Endothelial cell of umbilical vein (primary cell): Measurements from ENCODE around the gene CXCR2. TPM values are rescaled to one million over a fixed set of nuclear protein-coding genes. Genes with fewer than 3 reads are reported as not detected.

Experiments used
- BruUV-seq: library from RNA; stranded (reverse); fragments of 400-500 nt; replicated peaks from 2 replicates; lab custom pipeline; 2021; lab: Mats Ljungman, UMichigan
- CTCF ChIA-PET: fragments of 300-600, 350-600 bp; sonication (Branson Sonifier 250); formaldehyde crosslinking; loops from one replicate; lab custom pipeline; 2021; ENCODE audit warnings: antibody characterized with exemption, inconsistent platforms; lab: Charles Lee
- POLR2A ChIA-PET: fragments of 300-600, 350-600 bp; sonication (Branson Sonifier 250); formaldehyde crosslinking; loops from one replicate; lab custom pipeline; 2021; ENCODE audit warnings: antibody characterized with exemption, inconsistent platforms; lab: Charles Lee
- DNase-seq: peaks from one replicate; pipeline ENCODE4 v3.0.0-alpha.2; 2011; ENCODE audit warnings: low read depth, low spot score
- FAIRE-seq: peaks from 2 replicates; lab custom pipeline; 2011; peaks lifted over from hg19 to GRCh38; lab: Jason Lieb, UNC
- H2AFZ ChIP-seq: 2 replicates; pipeline ENCODE4 v1.6.0; 2012; ENCODE audit warnings: low read depth, low read length, control low read depth, inconsistent platforms
- H3K27ac ChIP-seq: 2 replicates; pipeline ENCODE4 v1.5.1; 2011; ENCODE audit warnings: low read depth, mild to moderate bottlenecking, control low read depth, low read length, moderate library complexity; ENCODE audit not compliant: insufficient read depth
- H3K27me3 ChIP-seq, 2 experiments: 2 replicates each; pipeline versions ENCODE4 v1.6.0 to v1.6.1; 2011; ENCODE audit warnings: low read length in 2 of 2, mixed read lengths in 1 of 2; ENCODE audit not compliant: control insufficient read depth in 2 of 2, insufficient read depth in 2 of 2
- H3K36me3 ChIP-seq, 2 experiments: 2 replicates in 1 of 2; 3 replicates in 1 of 2; pipeline ENCODE4 v1.5.1; 2011; ENCODE audit warnings: low read length in 2 of 2, mild to moderate bottlenecking in 1 of 2, moderate library complexity in 1 of 2; ENCODE audit not compliant: control insufficient read depth in 2 of 2, insufficient read depth in 2 of 2; ENCODE audit errors: extremely low read depth in 1 of 2
- H3K4me1 ChIP-seq: 3 replicates; pipeline ENCODE4 v1.5.1; 2011; ENCODE audit warnings: mild to moderate bottlenecking, low read length; ENCODE audit not compliant: control insufficient read depth, insufficient read depth; ENCODE audit errors: extremely low read depth
- H3K4me2 ChIP-seq: 2 replicates; pipeline ENCODE4 v1.6.1; 2011; ENCODE audit warnings: low read length, control low read depth, mixed read lengths; ENCODE audit not compliant: insufficient read depth
- H3K4me3 ChIP-seq, 3 experiments: fragments of 200-600 bp in 1 of 3; sonication (generic), shearing (Covaris generic) in 1 of 3; replicated peaks in 1 of 3; 2 replicates each; pipeline ENCODE4 v1.5.1; 2011 to 2016; ENCODE audit warnings: control low read depth in 3 of 3, low read length in 3 of 3, mild to moderate bottlenecking in 2 of 3, inconsistent platforms in 1 of 3, low read depth in 1 of 3, moderate library complexity in 1 of 3; ENCODE audit not compliant: insufficient read depth in 1 of 3
- H3K79me2 ChIP-seq: 2 replicates; pipeline ENCODE4 v1.6.0; 2012; ENCODE audit warnings: low read length, inconsistent platforms; ENCODE audit not compliant: control insufficient read depth, insufficient read depth
- H3K9ac ChIP-seq: replicated peaks from 2 replicates; pipeline ENCODE3; 2011; ENCODE audit warnings: low read length, control low read depth; ENCODE audit not compliant: insufficient read depth; ENCODE audit errors: extremely low read depth
- H3K9me1 ChIP-seq: replicated peaks from 3 replicates; pipeline ENCODE4 v1.6.0; 2011; ENCODE audit warnings: mild to moderate bottlenecking, low read length; ENCODE audit not compliant: control insufficient read depth, insufficient read depth; ENCODE audit errors: extremely low read depth
- H3K9me3 ChIP-seq: replicated peaks from 2 replicates; pipeline ENCODE4 v1.5.1; 2012; ENCODE audit warnings: low read length, inconsistent platforms; ENCODE audit not compliant: control insufficient read depth, insufficient read depth
- H4K20me1 ChIP-seq: replicated peaks from 2 replicates; pipeline ENCODE3; 2011; ENCODE audit warnings: mild to moderate bottlenecking, low read length; ENCODE audit not compliant: control insufficient read depth, insufficient read depth; ENCODE audit errors: extremely low read depth
- EZH2 ChIP-seq: IDR thresholded peaks from 2 replicates; pipeline ENCODE4 v1.6.1; 2012; ENCODE audit warnings: borderline replicate concordance, low read depth, mild to moderate bottlenecking, moderate library complexity, low read length, inconsistent platforms; ENCODE audit not compliant: severe bottlenecking
- FOS ChIP-seq: IDR thresholded peaks from 2 replicates; pipeline ENCODE4 v1.6.1; 2011; ENCODE audit warnings: mild to moderate bottlenecking, low read length, moderate library complexity, borderline replicate concordance; ENCODE audit not compliant: insufficient read depth
- GATA2 ChIP-seq: IDR thresholded peaks from 2 replicates; pipeline ENCODE4 v1.7.0; 2011; ENCODE audit warnings: low read depth, mild to moderate bottlenecking, moderate library complexity, mixed read lengths, low read length; ENCODE audit not compliant: insufficient read length, insufficient read depth
- JUN ChIP-seq: IDR thresholded peaks from 2 replicates; pipeline ENCODE4 v1.6.1; 2011; ENCODE audit warnings: borderline replicate concordance, low read depth; ENCODE audit not compliant: insufficient read length, insufficient read depth
- MYC ChIP-seq: IDR thresholded peaks from one replicate; pipeline ENCODE4 v1.6.1; 2011; ENCODE audit warnings: mild to moderate bottlenecking, low read depth, low read length
- POLR2A ChIP-seq: IDR thresholded peaks from 2 replicates; pipeline ENCODE4 v1.6.1; 2012; ENCODE audit warnings: low read depth, mild to moderate bottlenecking, control low read depth, low read length
- POLR2AphosphoS5 ChIP-seq: IDR thresholded peaks from 2 replicates; pipeline ENCODE4 v1.6.1; 2012; ENCODE audit warnings: low read depth, mild to moderate bottlenecking, control low read depth, low read length, moderate library complexity; ENCODE audit not compliant: insufficient read depth
- dilution Hi-C: fragments of 300-500 bp; cut with MboI; formaldehyde crosslinking; loops from one replicate; pipeline ENCODE4 v1.15.0; 2019; ENCODE audit warnings: low sequenced_read_pairs; ENCODE audit not compliant: extremely low pct_ligation_motif_present
- intact Hi-C: fragments of 100-400 bp; cut with micrococcal nuclease; formaldehyde crosslinking; loops from one replicate; pipeline ENCODE4 v1.10.0; 2022
- polyA plus RNA-seq, 4 experiments: library from polyadenylated mRNA; depleted of rRNA in 3 of 4; stranded (reverse) in 3 of 4; unstranded in 1 of 4; fragments of >200 nt; gene quantifications; 2 replicates each; pipeline versions ENCODE4 v1.2.1 to v1.2.3, GENCODE V29; 2011 to 2012; ENCODE audit warnings: missing spikeins in 1 of 4
- total RNA-seq: library from RNA; stranded (reverse); gene quantifications from 2 replicates; pipeline ENCODE4 v1.2.3, GENCODE V29; 2021
- TF ChIP-seq, protein P1 (sequence below): IDR thresholded peaks from 2 replicates; pipeline ENCODE4 v1.6.1; 2011; ENCODE audit not compliant: insufficient read depth, insufficient read length
- TF ChIP-seq, protein P2 (sequence below), 2 donors: IDR thresholded peaks; 1 replicate in 1 of 2; 2 replicates in 1 of 2; pipeline ENCODE4 v1.5.1; 2011; ENCODE audit warnings: low read length in 2 of 2, mild to moderate bottlenecking in 2 of 2, moderate library complexity in 2 of 2, control low read depth in 1 of 2, inconsistent platforms in 1 of 2, low read depth in 1 of 2; ENCODE audit not compliant: insufficient read depth in 1 of 2; ENCODE audit errors: extremely low read depth in 1 of 2

The CXCR2 gene
- total and polyA plus RNA-seq, 2 donors (not counting 3 experiments of a cell fraction or from before 2014, with no cell fraction given): not detected

DNA sequence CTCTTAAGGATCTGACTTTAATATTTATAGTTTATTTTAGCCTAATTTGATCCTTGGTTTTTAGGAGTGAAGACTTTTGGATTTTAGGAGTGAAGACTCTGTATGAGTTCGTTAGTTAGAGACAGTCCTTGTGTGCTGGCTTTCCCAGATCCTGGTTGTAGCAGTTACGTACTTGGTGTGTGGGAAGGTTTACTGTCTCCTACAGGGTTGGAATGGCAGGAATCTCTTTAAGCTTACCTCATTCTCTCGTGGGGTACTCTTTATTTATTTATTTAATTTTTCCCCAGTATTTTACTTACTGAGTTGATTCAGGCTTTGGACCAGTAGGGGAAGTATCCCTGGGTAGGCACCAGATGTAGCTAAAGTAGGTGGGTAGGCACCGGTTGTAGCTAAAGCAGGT, 1.8 kb upstream of the CXCR2 start:
- BruUV-seq: no TSS peak
- POLR2A ChIA-PET: no interaction called here
- Histone ChIP-seq H3K4me1 (no peaks in the 10 kb centered on the region), H3K36me3 (no peaks in the 10 kb centered on the region), H4K20me1 (no peaks in the 10 kb centered on the region), H3K27me3 (no peaks in the 10 kb centered on the region), H3K79me2 (no peaks in the 10 kb centered on the region), H3K4me3 (no peak overlapping the region), H3K27ac (no peak overlapping the region), H3K4me2 (no peak overlapping the region), H3K9me3 (no peaks in the 10 kb centered on the region), H2AFZ (no peak overlapping the region), H3K9me1 (no peaks in the 10 kb centered on the region), H3K9ac (no peak overlapping the region)
- CTCF ChIA-PET: no interaction called here
- TF ChIP-seq POLR2AphosphoS5: no peak
- no peak for TF ChIP-seq FOS
- TF ChIP-seq EZH2: no peak
- no peak for TF ChIP-seq MYC
- TF ChIP-seq POLR2A: no peak
- TF ChIP-seq, protein P1, sequence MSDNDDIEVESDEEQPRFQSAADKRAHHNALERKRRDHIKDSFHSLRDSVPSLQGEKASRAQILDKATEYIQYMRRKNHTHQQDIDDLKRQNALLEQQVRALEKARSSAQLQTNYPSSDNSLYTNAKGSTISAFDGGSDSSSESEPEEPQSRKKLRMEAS: no peak
- no peak for TF ChIP-seq JUN
- TF ChIP-seq, protein P2, sequence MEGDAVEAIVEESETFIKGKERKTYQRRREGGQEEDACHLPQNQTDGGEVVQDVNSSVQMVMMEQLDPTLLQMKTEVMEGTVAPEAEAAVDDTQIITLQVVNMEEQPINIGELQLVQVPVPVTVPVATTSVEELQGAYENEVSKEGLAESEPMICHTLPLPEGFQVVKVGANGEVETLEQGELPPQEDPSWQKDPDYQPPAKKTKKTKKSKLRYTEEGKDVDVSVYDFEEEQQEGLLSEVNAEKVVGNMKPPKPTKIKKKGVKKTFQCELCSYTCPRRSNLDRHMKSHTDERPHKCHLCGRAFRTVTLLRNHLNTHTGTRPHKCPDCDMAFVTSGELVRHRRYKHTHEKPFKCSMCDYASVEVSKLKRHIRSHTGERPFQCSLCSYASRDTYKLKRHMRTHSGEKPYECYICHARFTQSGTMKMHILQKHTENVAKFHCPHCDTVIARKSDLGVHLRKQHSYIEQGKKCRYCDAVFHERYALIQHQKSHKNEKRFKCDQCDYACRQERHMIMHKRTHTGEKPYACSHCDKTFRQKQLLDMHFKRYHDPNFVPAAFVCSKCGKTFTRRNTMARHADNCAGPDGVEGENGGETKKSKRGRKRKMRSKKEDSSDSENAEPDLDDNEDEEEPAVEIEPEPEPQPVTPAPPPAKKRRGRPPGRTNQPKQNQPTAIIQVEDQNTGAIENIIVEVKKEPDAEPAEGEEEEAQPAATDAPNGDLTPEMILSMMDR (IDR thresholded peaks at IDR 0.05; ENCODE audit: extremely low read depth in 1 of 2, insufficient read depth in 1 of 2, low read depth in 1 of 2, low read length in 2 of 2): no peak
- no peak for TF ChIP-seq GATA2
- intact Hi-C loops (no loop called here), dilution Hi-C loops (no loop called here)
- DNase-seq (no peak), FAIRE-seq (no peak)
